Epithelial cell of esophagus (primary cell): Measurements from ENCODE around the gene TIMM17B.

Source experiments
- DNase-seq: peaks from one replicate; pipeline ENCODE4 v3.0.0; 2010; ENCODE audit warnings: low read depth
- H3K4me3 ChIP-seq: 2 replicates; pipeline ENCODE4 v1.5.1; 2011; ENCODE audit warnings: mild to moderate bottlenecking, low read length, control low read depth
- CTCF ChIP-seq: IDR thresholded peaks from 2 replicates; pipeline ENCODE4 v1.5.1; 2011; ENCODE audit warnings: low read depth, mild to moderate bottlenecking, low read length, control low read depth, inconsistent platforms; ENCODE audit not compliant: insufficient read depth; ENCODE audit errors: missing control alignments

Gene TIMM17B

GRCh38 chrX:48902135-48902534 is 4.6 kb upstream of the TIMM17B start:
- no peak for DNase-seq
- no peak overlapping the region for H3K4me3 ChIP-seq
- no peak for TF ChIP-seq CTCF

- no peak overlapping the region for H3K4me3 ChIP-seq
- no peak for DNase-seq
- no peak for TF ChIP-seq CTCF
Observed at GRCh38 chrX:48901069-48901468, 3.5 kb upstream of the TIMM17B start.

- no peak for TF ChIP-seq CTCF
- DNase-seq = no peak
- H3K4me3 ChIP-seq = no peak overlapping the region
Observed at GRCh38 chrX:48899078-48899410, 1.5 kb upstream of the TIMM17B start.

- TF ChIP-seq CTCF = no peak
- H3K4me3 ChIP-seq = peak overlapping the region; percentile 68
- DNase-seq = peak; percentile 76
Observed at GRCh38 chrX:48897157-48897624, 377 bp downstream of the TIMM17B start.

GRCh38 chrX:48896611-48897011 is 957 bp downstream of the TIMM17B start:
- no peak for TF ChIP-seq CTCF
- peak overlapping the region; percentile 68 for H3K4me3 ChIP-seq
- no peak for DNase-seq

- DNase-seq = no peak
- H3K4me3 ChIP-seq = no peak overlapping the region
- TF ChIP-seq CTCF = no peak
Observed at GRCh38 chrX:48894891-48895290, 2.7 kb downstream of the TIMM17B start.

GRCh38 chrX:48893556-48894348 is 3.8 kb downstream of the TIMM17B start:
- no peak for TF ChIP-seq CTCF
- no peak overlapping the region for H3K4me3 ChIP-seq
- no peak for DNase-seq
